Stimulated activated naive B cell treated with anti-CD40 and anti-IgM and Interleukin-4, amounts not matched to agents 10 μg/mL and 1 μg/mL and 100 μg/mL, for 72 hours (primary cell): ENCODE measurements around the gene TPSD1.
"Not testable (repeated sequence)": the region's sequence is repeated elsewhere in the genome, so short reads cannot be mapped to it uniquely, and the experiment has no call there.

Experiments used
- ATAC-seq, 2 donors: fragments of 150-1000 bp; cut with Tn5 transposase; replicated peaks; 2 replicates each; pipeline ENCODE4 v1.10.0; 2021; ENCODE audit warnings: moderate library complexity in 1 of 2
- DNase-seq: peaks from one replicate; pipeline ENCODE4 v3.0.0; 2021
- H3K27ac Mint-ChIP-seq: one replicate; pipeline ENCODE4 v1.8.0; 2022; ENCODE audit warnings: mild to moderate bottlenecking, mixed read lengths
- H3K27me3 Mint-ChIP-seq, 2 donors: one replicate each; pipeline ENCODE4 v1.8.0; 2022; ENCODE audit warnings: mixed read lengths in 2 of 2
- H3K36me3 Mint-ChIP-seq, 2 donors: one replicate each; pipeline ENCODE4 v1.8.0; 2022; ENCODE audit warnings: mixed read lengths in 2 of 2, mild to moderate bottlenecking in 1 of 2
- H3K4me1 Mint-ChIP-seq, 2 donors: one replicate each; pipeline ENCODE4 v1.8.0; 2022; ENCODE audit warnings: mixed read lengths in 2 of 2, mild to moderate bottlenecking in 1 of 2
- H3K4me3 Mint-ChIP-seq, 2 donors: one replicate each; pipeline ENCODE4 v1.8.0; 2022; ENCODE audit warnings: mild to moderate bottlenecking in 2 of 2, mixed read lengths in 2 of 2, moderate library complexity in 1 of 2
- H3K9me3 Mint-ChIP-seq, 2 donors: one replicate each; pipeline ENCODE4 v1.8.0; 2022; ENCODE audit warnings: mixed read lengths in 2 of 2, mild to moderate bottlenecking in 1 of 2

The TPSD1 gene

GRCh38 chr16:1293921-1294656 lies 38.2 kb downstream of the TPSD1 start:
- peak overlapping the region; percentile 42 for H3K27ac Mint-ChIP-seq
- ATAC-seq (no peak), DNase-seq (no peak)
- no peak overlapping the region for H3K4me3 Mint-ChIP-seq
- peaks cover 0 to 1% of the 10 kb centered on the region in 2 donors for H3K36me3 Mint-ChIP-seq
- H3K27me3 Mint-ChIP-seq = peaks cover 44 to 52% of the 10 kb centered on the region in 2 donors
- no peaks in the 10 kb centered on the region for H3K9me3 Mint-ChIP-seq
- peaks cover 6 to 14% of the 10 kb centered on the region in 2 donors for H3K4me1 Mint-ChIP-seq

GRCh38 chr16:1295465-1295864 lies 39.6 kb downstream of the TPSD1 start:
- Mint-ChIP-seq H3K9me3 (no peaks in the 10 kb centered on the region), H3K27me3 (peaks cover 34 to 46% of the 10 kb centered on the region in 2 donors), H3K4me1 (peaks cover 4 to 7% of the 10 kb centered on the region in 2 donors), H3K36me3 (peaks cover 0 to 1% of the 10 kb centered on the region in 2 donors), H3K27ac (no peak overlapping the region), H3K4me3 (no peak overlapping the region)
- no peak for DNase-seq
- ATAC-seq = no peak

GRCh38 chr16:1296688-1297017 lies 40.8 kb downstream of the TPSD1 start:
- Mint-ChIP-seq H3K27ac (peak overlapping the region; percentile 70), H3K4me1 (peaks cover 12 to 19% of the 10 kb centered on the region in 2 donors), H3K27me3 (peaks cover 29 to 39% of the 10 kb centered on the region in 2 donors)
- H3K36me3 Mint-ChIP-seq, DNase-seq, ATAC-seq, H3K9me3 Mint-ChIP-seq, H3K4me3 Mint-ChIP-seq: not testable (repeated sequence)

GRCh38 chr16:1297018-1297696 lies 41.3 kb downstream of the TPSD1 start:
- peaks cover 0 to 1% of the 10 kb centered on the region in 2 donors for H3K36me3 Mint-ChIP-seq
- no peaks in the 10 kb centered on the region for H3K9me3 Mint-ChIP-seq
- H3K4me1 Mint-ChIP-seq = peaks cover 14 to 23% of the 10 kb centered on the region in 2 donors
- DNase-seq (no peak), ATAC-seq (peak; percentile 55 to 59)
- no peak overlapping the region for H3K4me3 Mint-ChIP-seq
- H3K27ac Mint-ChIP-seq = peak overlapping the region; percentile 68
- H3K27me3 Mint-ChIP-seq = peaks cover 24 to 34% of the 10 kb centered on the region in 2 donors

- H3K4me3 Mint-ChIP-seq = no peak overlapping the region
- H3K9me3 Mint-ChIP-seq = no peaks in the 10 kb centered on the region
- DNase-seq (no peak), ATAC-seq (no peak)
- H3K27me3 Mint-ChIP-seq = peaks cover 20 to 28% of the 10 kb centered on the region in 2 donors
- H3K36me3 Mint-ChIP-seq = peaks cover 0 to 1% of the 10 kb centered on the region in 2 donors
- H3K4me1 Mint-ChIP-seq = peaks cover 17 to 25% of the 10 kb centered on the region in 2 donors
- H3K27ac Mint-ChIP-seq = no peak overlapping the region
These were observed 42.5 kb downstream of the TPSD1 start for GRCh38 chr16:1298406-1298805.

GRCh38 chr16:1299012-1299867 lies 43.4 kb downstream of the TPSD1 start:
- H3K4me3 Mint-ChIP-seq = no peak overlapping the region
- H3K36me3 Mint-ChIP-seq = peaks cover 0 to 1% of the 10 kb centered on the region in 2 donors
- H3K27ac Mint-ChIP-seq = no peak overlapping the region
- H3K4me1 Mint-ChIP-seq = peaks cover 23 to 34% of the 10 kb centered on the region in 2 donors
- no peak for ATAC-seq
- H3K9me3 Mint-ChIP-seq = no peaks in the 10 kb centered on the region
- peaks cover 14 to 21% of the 10 kb centered on the region in 2 donors for H3K27me3 Mint-ChIP-seq
- no peak for DNase-seq

GRCh38 chr16:1299868-1300203 lies 44.0 kb downstream of the TPSD1 start:
- DNase-seq (no peak), ATAC-seq (no peak)
- H3K27me3 Mint-ChIP-seq = peaks cover 12 to 17% of the 10 kb centered on the region in 2 donors
- H3K36me3 Mint-ChIP-seq = no peaks in the 10 kb centered on the region
- peaks cover 26 to 40% of the 10 kb centered on the region in 2 donors for H3K4me1 Mint-ChIP-seq
- no peak overlapping the region for H3K27ac Mint-ChIP-seq
- H3K9me3 Mint-ChIP-seq = no peaks in the 10 kb centered on the region
- H3K4me3 Mint-ChIP-seq = no peak overlapping the region

- Mint-ChIP-seq H3K27ac (no peak overlapping the region), H3K9me3 (no peaks in the 10 kb centered on the region), H3K36me3 (no peaks in the 10 kb centered on the region), H3K27me3 (peaks cover 12 to 17% of the 10 kb centered on the region in 2 donors), H3K4me3 (peak overlapping the region; percentile 49 to 63), H3K4me1 (peaks cover 27 to 48% of the 10 kb centered on the region in 2 donors)
- peak; percentile 62 to 75 for ATAC-seq
- peak; percentile 70 for DNase-seq
These were observed 45.0 kb downstream of the TPSD1 start for GRCh38 chr16:1300664-1301476.

- Mint-ChIP-seq H3K4me3 (peak overlapping the region; percentile 49 to 63), H3K9me3 (no peaks in the 10 kb centered on the region), H3K4me1 (peaks cover 34 to 55% of the 10 kb centered on the region in 2 donors), H3K27ac (peak overlapping the region; percentile 65), H3K36me3 (no peaks in the 10 kb centered on the region), H3K27me3 (peaks cover 12 to 17% of the 10 kb centered on the region in 2 donors)
- ATAC-seq (no peak), DNase-seq (no peak)
These were observed 45.7 kb downstream of the TPSD1 start for GRCh38 chr16:1301562-1301961.

GRCh38 chr16:1305823-1306222 lies 50.0 kb downstream of the TPSD1 start:
- Mint-ChIP-seq H3K36me3 (peaks cover 7 to 9% of the 10 kb centered on the region in 2 donors), H3K4me1 (peaks cover 40 to 58% of the 10 kb centered on the region in 2 donors), H3K27ac (peak overlapping the region; percentile 82), H3K4me3 (no peak overlapping the region), H3K9me3 (no peaks in the 10 kb centered on the region), H3K27me3 (no peaks in the 10 kb centered on the region)
- no peak for ATAC-seq
- DNase-seq = no peak

GRCh38 chr16:1306334-1306733 lies 50.5 kb downstream of the TPSD1 start:
- H3K27ac Mint-ChIP-seq = peak overlapping the region; percentile 82
- peak overlapping the region in 1 of 2 donors; percentile 63 for H3K4me3 Mint-ChIP-seq
- no peaks in the 10 kb centered on the region for H3K27me3 Mint-ChIP-seq
- no peak for ATAC-seq
- H3K4me1 Mint-ChIP-seq = peaks cover 43 to 58% of the 10 kb centered on the region in 2 donors
- no peaks in the 10 kb centered on the region for H3K9me3 Mint-ChIP-seq
- DNase-seq = no peak
- H3K36me3 Mint-ChIP-seq = peaks cover 11 to 14% of the 10 kb centered on the region in 2 donors

GRCh38 chr16:1308036-1308976 lies 52.4 kb downstream of the TPSD1 start:
- peak overlapping the region; percentile 100 for H3K27ac Mint-ChIP-seq
- no peaks in the 10 kb centered on the region for H3K27me3 Mint-ChIP-seq
- DNase-seq (no peak), ATAC-seq (peak; percentile 15 to 30)
- peak overlapping the region; percentile 93 to 96 for H3K4me3 Mint-ChIP-seq
- H3K4me1 Mint-ChIP-seq = peaks cover 43 to 69% of the 10 kb centered on the region in 2 donors
- H3K9me3 Mint-ChIP-seq = no peaks in the 10 kb centered on the region
- H3K36me3 Mint-ChIP-seq = peaks cover 15 to 17% of the 10 kb centered on the region in 2 donors
